ENCODE data around the gene INO80.

Gene INO80

DNA sequence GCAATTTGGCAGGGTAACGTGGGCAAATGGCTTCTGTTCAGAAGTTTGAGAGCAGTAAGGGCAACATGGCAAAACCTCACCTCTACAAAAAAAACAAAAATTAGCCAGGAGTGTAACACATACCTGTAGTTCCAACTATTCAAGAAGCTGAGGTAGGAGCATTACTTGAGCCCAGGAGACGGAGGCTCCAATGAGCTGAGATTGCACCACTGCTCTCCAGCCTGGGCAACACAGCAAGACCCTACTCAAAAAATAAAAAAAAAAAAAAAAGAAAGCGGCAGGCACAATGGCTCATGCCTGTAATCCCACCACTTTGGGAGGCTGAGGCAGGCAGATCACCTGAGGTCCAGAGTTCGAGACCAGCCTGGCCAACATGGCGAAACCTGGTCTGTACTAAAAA lies 5.9 kb upstream of the INO80 start:
- Histone ChIP-seq H3K36me3 (ENCODE audit: control insufficient read depth, insufficient read depth, low read length) (no peaks in the 10 kb centered on the region), H3K9me3 (ENCODE audit: control insufficient read depth, low read length) (no peaks in the 10 kb centered on the region), H3K27ac (ENCODE audit: insufficient read depth, low read depth, low read length, poor library complexity, severe bottlenecking) (no peak overlapping the region), H3K4me3 (ENCODE audit: insufficient read depth, low read depth, low read length) (no peak overlapping the region), H3K4me1 (ENCODE audit: control insufficient read depth, insufficient read depth, low read length) (no peaks in the 10 kb centered on the region), H3K27me3 (ENCODE audit: control insufficient read depth, insufficient read depth, low read length, poor library complexity, severe bottlenecking) (no peaks in the 10 kb centered on the region)
- WGBS, 2 experiments = 87 to 89% methylated on average over 5 of the region's 5 CpGs

DNA sequence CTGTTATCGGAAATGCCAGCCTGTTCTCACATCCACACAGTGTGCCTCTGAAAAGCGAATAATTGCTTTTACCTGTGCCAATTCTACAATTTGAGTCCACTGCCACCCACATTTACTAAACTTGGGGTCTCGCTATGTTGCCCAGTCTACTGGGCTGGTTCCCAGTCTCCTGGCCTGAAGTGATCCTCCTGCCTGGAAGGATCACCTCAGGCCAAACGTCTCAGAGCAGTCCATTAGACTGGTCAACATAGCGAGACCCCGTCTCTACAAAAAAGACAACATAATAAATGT lies 827 bp upstream of the INO80 start:
- Histone ChIP-seq H3K27me3 (ENCODE audit: control insufficient read depth, insufficient read depth, low read length, poor library complexity, severe bottlenecking) (no peaks in the 10 kb centered on the region), H3K36me3 (ENCODE audit: control insufficient read depth, insufficient read depth, low read length) (no peaks in the 10 kb centered on the region), H3K4me1 (ENCODE audit: control insufficient read depth, insufficient read depth, low read length) (peaks cover 5% of the 10 kb centered on the region), H3K9me3 (ENCODE audit: control insufficient read depth, low read length) (no peaks in the 10 kb centered on the region), H3K27ac (ENCODE audit: insufficient read depth, low read depth, low read length, poor library complexity, severe bottlenecking) (peak overlapping the region; percentile 97), H3K4me3 (ENCODE audit: insufficient read depth, low read depth, low read length) (peak overlapping the region; percentile 99)
- 87 to 95% methylated on average over 6 of the region's 6 CpGs for WGBS, 2 experiments

- H3K4me3 ChIP-seq (ENCODE audit: insufficient read depth, low read depth, low read length) = peak overlapping the region; percentile 99
- no peaks in the 10 kb centered on the region for H3K9me3 ChIP-seq (ENCODE audit: control insufficient read depth, low read length)
- H3K4me1 ChIP-seq (ENCODE audit: control insufficient read depth, insufficient read depth, low read length) = peaks cover 5% of the 10 kb centered on the region
- H3K27me3 ChIP-seq (ENCODE audit: control insufficient read depth, insufficient read depth, low read length, poor library complexity, severe bottlenecking) = no peaks in the 10 kb centered on the region
- H3K27ac ChIP-seq (ENCODE audit: insufficient read depth, low read depth, low read length, poor library complexity, severe bottlenecking) = peak overlapping the region; percentile 97
- 0% methylated on average over 46 of the region's 46 CpGs for WGBS, 2 experiments
- H3K36me3 ChIP-seq (ENCODE audit: control insufficient read depth, insufficient read depth, low read length) = no peaks in the 10 kb centered on the region
Measured at GRCh38 chr15:41115652-41116115, 396 bp downstream of the INO80 start.

GRCh38 chr15:41115161-41115651 lies 874 bp downstream of the INO80 start:
- Histone ChIP-seq H3K4me3 (ENCODE audit: insufficient read depth, low read depth, low read length) (peak overlapping the region; percentile 99), H3K27me3 (ENCODE audit: control insufficient read depth, insufficient read depth, low read length, poor library complexity, severe bottlenecking) (no peaks in the 10 kb centered on the region), H3K9me3 (ENCODE audit: control insufficient read depth, low read length) (no peaks in the 10 kb centered on the region), H3K27ac (ENCODE audit: insufficient read depth, low read depth, low read length, poor library complexity, severe bottlenecking) (peak overlapping the region; percentile 97), H3K4me1 (ENCODE audit: control insufficient read depth, insufficient read depth, low read length) (peaks cover 5% of the 10 kb centered on the region), H3K36me3 (ENCODE audit: control insufficient read depth, insufficient read depth, low read length) (no peaks in the 10 kb centered on the region)
- 0 to 1% methylated on average over 10 of the region's 10 CpGs for WGBS, 2 experiments

- 93 to 95% methylated on average over 5 of the region's 5 CpGs for WGBS, 2 experiments
- H3K36me3 ChIP-seq (ENCODE audit: control insufficient read depth, insufficient read depth, low read length) = no peaks in the 10 kb centered on the region
- H3K4me1 ChIP-seq (ENCODE audit: control insufficient read depth, insufficient read depth, low read length) = no peaks in the 10 kb centered on the region
- no peak overlapping the region for H3K27ac ChIP-seq (ENCODE audit: insufficient read depth, low read depth, low read length, poor library complexity, severe bottlenecking)
- H3K9me3 ChIP-seq (ENCODE audit: control insufficient read depth, low read length) = no peaks in the 10 kb centered on the region
- H3K27me3 ChIP-seq (ENCODE audit: control insufficient read depth, insufficient read depth, low read length, poor library complexity, severe bottlenecking) = no peaks in the 10 kb centered on the region
- H3K4me3 ChIP-seq (ENCODE audit: insufficient read depth, low read depth, low read length) = no peak overlapping the region
Measured at GRCh38 chr15:41106947-41107346, 9.1 kb downstream of the INO80 start.

GRCh38 chr15:41105348-41106334 lies 10.4 kb downstream of the INO80 start:
- no peak overlapping the region for H3K4me3 ChIP-seq (ENCODE audit: insufficient read depth, low read depth, low read length)
- no peaks in the 10 kb centered on the region for H3K27me3 ChIP-seq (ENCODE audit: control insufficient read depth, insufficient read depth, low read length, poor library complexity, severe bottlenecking)
- H3K27ac ChIP-seq (ENCODE audit: insufficient read depth, low read depth, low read length, poor library complexity, severe bottlenecking) = no peak overlapping the region
- H3K36me3 ChIP-seq (ENCODE audit: control insufficient read depth, insufficient read depth, low read length) = no peaks in the 10 kb centered on the region
- H3K4me1 ChIP-seq (ENCODE audit: control insufficient read depth, insufficient read depth, low read length) = no peaks in the 10 kb centered on the region
- no peaks in the 10 kb centered on the region for H3K9me3 ChIP-seq (ENCODE audit: control insufficient read depth, low read length)
- WGBS, 2 experiments = 95 to 96% methylated on average over 11 of the region's 11 CpGs

- no peaks in the 10 kb centered on the region for H3K4me1 ChIP-seq (ENCODE audit: control insufficient read depth, insufficient read depth, low read length)
- H3K27me3 ChIP-seq (ENCODE audit: control insufficient read depth, insufficient read depth, low read length, poor library complexity, severe bottlenecking) = no peaks in the 10 kb centered on the region
- no peak overlapping the region for H3K27ac ChIP-seq (ENCODE audit: insufficient read depth, low read depth, low read length, poor library complexity, severe bottlenecking)
- no peaks in the 10 kb centered on the region for H3K36me3 ChIP-seq (ENCODE audit: control insufficient read depth, insufficient read depth, low read length)
- no peaks in the 10 kb centered on the region for H3K9me3 ChIP-seq (ENCODE audit: control insufficient read depth, low read length)
- WGBS, 2 experiments = 98 to 99% methylated on average over 2 of the region's 2 CpGs
- H3K4me3 ChIP-seq (ENCODE audit: insufficient read depth, low read depth, low read length) = no peak overlapping the region
Measured at GRCh38 chr15:41104234-41104633, 11.8 kb downstream of the INO80 start.

- 89 to 94% methylated on average over 2 of the region's 2 CpGs for WGBS, 2 experiments
- Histone ChIP-seq H3K9me3 (ENCODE audit: control insufficient read depth, low read length) (no peaks in the 10 kb centered on the region), H3K27ac (ENCODE audit: insufficient read depth, low read depth, low read length, poor library complexity, severe bottlenecking) (no peak overlapping the region), H3K4me1 (ENCODE audit: control insufficient read depth, insufficient read depth, low read length) (no peaks in the 10 kb centered on the region), H3K4me3 (ENCODE audit: insufficient read depth, low read depth, low read length) (no peak overlapping the region), H3K36me3 (ENCODE audit: control insufficient read depth, insufficient read depth, low read length) (no peaks in the 10 kb centered on the region), H3K27me3 (ENCODE audit: control insufficient read depth, insufficient read depth, low read length, poor library complexity, severe bottlenecking) (no peaks in the 10 kb centered on the region)
Measured at GRCh38 chr15:41102854-41103253, 13.2 kb downstream of the INO80 start.

DNA sequence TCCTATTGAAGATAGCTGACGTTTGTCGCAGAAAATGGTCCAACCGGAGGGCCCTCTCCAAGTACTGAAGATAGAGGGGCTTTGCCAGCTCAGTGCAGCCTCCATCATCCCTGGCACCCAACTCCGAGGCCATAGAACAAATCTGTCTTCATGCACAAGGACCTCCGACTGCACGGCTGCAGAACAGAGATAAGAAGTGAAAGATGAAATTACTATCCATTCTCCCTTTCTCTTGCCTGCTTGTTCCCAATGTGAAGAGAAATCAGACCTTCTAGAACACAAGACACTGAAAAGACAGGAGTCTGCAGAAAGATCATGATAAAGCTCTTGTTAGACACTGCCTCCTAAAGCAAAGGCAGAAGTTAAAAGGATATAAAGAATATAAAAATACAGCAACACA lies 19.9 kb downstream of the INO80 start:
- Histone ChIP-seq H3K9me3 (ENCODE audit: control insufficient read depth, low read length) (no peaks in the 10 kb centered on the region), H3K36me3 (ENCODE audit: control insufficient read depth, insufficient read depth, low read length) (peaks cover 15% of the 10 kb centered on the region), H3K27ac (ENCODE audit: insufficient read depth, low read depth, low read length, poor library complexity, severe bottlenecking) (no peak overlapping the region), H3K27me3 (ENCODE audit: control insufficient read depth, insufficient read depth, low read length, poor library complexity, severe bottlenecking) (no peaks in the 10 kb centered on the region), H3K4me3 (ENCODE audit: insufficient read depth, low read depth, low read length) (no peak overlapping the region), H3K4me1 (ENCODE audit: control insufficient read depth, insufficient read depth, low read length) (no peaks in the 10 kb centered on the region)
- 94% methylated on average over 6 of the region's 6 CpGs for WGBS, 2 experiments

DNA sequence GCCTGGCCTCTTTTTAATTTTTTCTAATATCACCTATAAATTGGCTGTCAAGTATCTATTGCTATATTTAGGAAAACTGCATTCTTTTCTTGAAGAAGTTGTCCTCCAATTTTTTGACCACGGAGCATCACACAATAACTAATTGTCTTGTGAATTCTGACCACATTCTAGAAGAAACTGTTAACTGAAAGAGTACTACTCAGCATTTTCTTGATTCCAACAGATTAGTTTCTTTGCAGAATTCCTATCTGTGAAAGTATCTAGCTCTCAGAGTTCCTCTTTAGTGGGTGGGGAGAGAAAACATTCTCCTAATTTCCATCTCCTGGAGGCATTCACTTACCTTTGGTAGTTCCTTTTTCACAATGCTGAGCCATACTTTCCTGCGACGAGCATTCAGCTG lies 31.1 kb downstream of the INO80 start:
- no peak overlapping the region for H3K4me3 ChIP-seq (ENCODE audit: insufficient read depth, low read depth, low read length)
- H3K27ac ChIP-seq (ENCODE audit: insufficient read depth, low read depth, low read length, poor library complexity, severe bottlenecking) = no peak overlapping the region
- H3K27me3 ChIP-seq (ENCODE audit: control insufficient read depth, insufficient read depth, low read length, poor library complexity, severe bottlenecking) = no peaks in the 10 kb centered on the region
- H3K4me1 ChIP-seq (ENCODE audit: control insufficient read depth, insufficient read depth, low read length) = no peaks in the 10 kb centered on the region
- peaks cover 48% of the 10 kb centered on the region for H3K36me3 ChIP-seq (ENCODE audit: control insufficient read depth, insufficient read depth, low read length)
- no peaks in the 10 kb centered on the region for H3K9me3 ChIP-seq (ENCODE audit: control insufficient read depth, low read length)
- 93 to 94% methylated on average over 3 of the region's 3 CpGs for WGBS, 2 experiments
